Keratinocyte (primary cell): Measurements from ENCODE around the gene CDCA5. TPM values are rescaled to one million over a fixed set of nuclear protein-coding genes. Genes with fewer than 3 reads are reported as not detected.

Source experiments
- DNase-seq: peaks from one replicate; pipeline ENCODE4 v3.0.0-alpha.2; 2011; ENCODE audit warnings: low read depth, missing footprints, low spot score
- FAIRE-seq: peaks from 2 replicates; lab custom pipeline; 2011; peaks lifted over from hg19 to GRCh38; lab: Jason Lieb, UNC
- H2AFZ ChIP-seq: 2 replicates; pipeline ENCODE4 v1.6.0; 2012; ENCODE audit warnings: low read length, control low read depth, inconsistent platforms; ENCODE audit not compliant: control insufficient read depth
- H3K27ac ChIP-seq: 2 replicates; pipeline ENCODE4 v1.5.1; 2011; ENCODE audit warnings: low read length; ENCODE audit not compliant: control insufficient read depth, insufficient read depth
- H3K27me3 ChIP-seq: 3 replicates; pipeline ENCODE4 v1.6.0; 2011; ENCODE audit warnings: low read length; ENCODE audit not compliant: control insufficient read depth, insufficient read depth; ENCODE audit errors: extremely low read depth
- H3K36me3 ChIP-seq, 2 experiments: 2 replicates in 1 of 2; 3 replicates in 1 of 2; pipeline ENCODE4 v1.5.1; 2011; ENCODE audit warnings: low read length in 2 of 2, mild to moderate bottlenecking in 1 of 2; ENCODE audit not compliant: control insufficient read depth in 2 of 2, insufficient read depth in 2 of 2; ENCODE audit errors: extremely low read depth in 1 of 2
- H3K4me1 ChIP-seq: 3 replicates; pipeline ENCODE4 v1.5.1; 2011; ENCODE audit warnings: low read length; ENCODE audit not compliant: control insufficient read depth, insufficient read depth; ENCODE audit errors: extremely low read depth
- H3K4me2 ChIP-seq: 3 replicates; pipeline ENCODE4 v1.6.0; 2011; ENCODE audit warnings: low read depth, low read length; ENCODE audit not compliant: control insufficient read depth, insufficient read depth; ENCODE audit errors: extremely low read depth
- H3K4me3 ChIP-seq, 3 experiments: fragments of 200-600 bp in 1 of 3; sonication (generic) in 1 of 3; 2 replicates in 2 of 3; 3 replicates in 1 of 3; pipeline ENCODE4 v1.5.1; 2011 to 2016; ENCODE audit warnings: low read length in 3 of 3, mild to moderate bottlenecking in 3 of 3, control low read depth in 2 of 3, inconsistent platforms in 1 of 3, low read depth in 1 of 3, mixed read lengths in 1 of 3, mixed run types in 1 of 3, moderate library complexity in 1 of 3; ENCODE audit not compliant: control insufficient read depth in 2 of 3, insufficient read depth in 2 of 3; ENCODE audit errors: extremely low read depth in 1 of 3
- H3K79me2 ChIP-seq: 2 replicates; pipeline ENCODE4 v1.6.0; 2012; ENCODE audit warnings: low read length; ENCODE audit not compliant: control insufficient read depth, insufficient read depth
- H3K9ac ChIP-seq: 3 replicates; pipeline ENCODE4 v1.6.0; 2011; ENCODE audit warnings: low read length; ENCODE audit not compliant: control insufficient read depth, insufficient read depth; ENCODE audit errors: extremely low read depth
- H3K9me1 ChIP-seq: 3 replicates; pipeline ENCODE4 v1.6.0; 2011; ENCODE audit warnings: low read length; ENCODE audit not compliant: control insufficient read depth, insufficient read depth; ENCODE audit errors: extremely low read depth
- H3K9me3 ChIP-seq: 2 replicates; pipeline ENCODE4 v1.5.1; 2012; ENCODE audit warnings: low read depth, low read length; ENCODE audit not compliant: control insufficient read depth
- H4K20me1 ChIP-seq: 3 replicates; pipeline ENCODE4 v1.6.0; 2011; ENCODE audit warnings: low read length; ENCODE audit not compliant: control insufficient read depth, insufficient read depth; ENCODE audit errors: extremely low read depth
- EZH2 ChIP-seq: IDR thresholded peaks from one replicate; pipeline ENCODE4 v1.6.1; 2012; ENCODE audit warnings: inconsistent platforms, mild to moderate bottlenecking, low read length, moderate library complexity
- dilution Hi-C: fragments of 300-500 bp; cut with MboI; formaldehyde crosslinking; loops from one replicate; pipeline ENCODE4 v1.7.0; 2020; ENCODE audit warnings: low sequenced_read_pairs; ENCODE audit not compliant: extremely low pct_ligation_motif_present
- polyA plus RNA-seq, 5 experiments: library from polyadenylated mRNA; depleted of rRNA in 3 of 5; stranded (reverse) in 3 of 5; stranded (forward) in 1 of 5; unstranded in 1 of 5; fragments of >200 nt; gene quantifications; 1 replicate in 1 of 5; 2 replicates in 3 of 5; 3 replicates in 1 of 5; pipeline versions ENCODE4 v1.2.1 to v1.2.3, GENCODE V29; 2011 to 2012; ENCODE audit warnings: missing spikeins in 2 of 5, low read depth in 1 of 5, low replicate concordance in 1 of 5
- TF ChIP-seq, protein P1 (sequence below), 3 experiments: IDR thresholded peaks in 1 of 3; conservative IDR thresholded peaks in 1 of 3; optimal IDR thresholded peaks in 1 of 3; 2 replicates in 2 of 3; 3 replicates in 1 of 3; pipeline versions ENCODE3 to v1.5.1; 2011; ENCODE audit warnings: low read length in 3 of 3, mild to moderate bottlenecking in 3 of 3, moderate library complexity in 2 of 3, control low read depth in 1 of 3, inconsistent platforms in 1 of 3; ENCODE audit not compliant: insufficient read depth in 2 of 3; ENCODE audit errors: extremely low read depth in 1 of 3

The CDCA5 gene
- polyA plus RNA-seq, 1 donor (not counting 4 experiments of a cell fraction or from before 2014, with no cell fraction given): 8.0 TPM

DNA sequence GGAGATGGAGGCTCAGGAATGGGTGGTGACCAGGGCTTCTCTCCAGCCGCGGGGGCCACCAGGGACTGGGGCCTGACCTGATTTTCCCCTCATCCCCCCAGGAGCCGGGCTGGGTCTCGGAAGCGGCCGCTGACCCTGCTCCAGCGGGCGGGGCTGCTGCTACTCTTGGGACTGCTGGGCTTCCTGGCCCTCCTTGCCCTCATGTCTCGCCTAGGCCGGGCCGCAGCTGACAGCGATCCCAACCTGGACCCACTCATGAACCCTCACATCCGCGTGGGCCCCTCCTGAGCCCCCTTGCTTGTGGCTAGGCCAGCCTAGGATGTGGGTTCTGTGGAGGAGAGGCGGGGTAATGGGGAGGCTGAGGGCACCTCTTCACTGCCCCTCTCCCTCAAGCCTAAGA is 4.0 kb upstream of the CDCA5 start:
- FAIRE-seq (no peak), DNase-seq (no peak)
- H3K9ac ChIP-seq: no peak overlapping the region
- dilution Hi-C loops: no loop called here
- H3K9me3 ChIP-seq: no peaks in the 10 kb centered on the region
- TF ChIP-seq EZH2: no peak
- TF ChIP-seq, protein P1, sequence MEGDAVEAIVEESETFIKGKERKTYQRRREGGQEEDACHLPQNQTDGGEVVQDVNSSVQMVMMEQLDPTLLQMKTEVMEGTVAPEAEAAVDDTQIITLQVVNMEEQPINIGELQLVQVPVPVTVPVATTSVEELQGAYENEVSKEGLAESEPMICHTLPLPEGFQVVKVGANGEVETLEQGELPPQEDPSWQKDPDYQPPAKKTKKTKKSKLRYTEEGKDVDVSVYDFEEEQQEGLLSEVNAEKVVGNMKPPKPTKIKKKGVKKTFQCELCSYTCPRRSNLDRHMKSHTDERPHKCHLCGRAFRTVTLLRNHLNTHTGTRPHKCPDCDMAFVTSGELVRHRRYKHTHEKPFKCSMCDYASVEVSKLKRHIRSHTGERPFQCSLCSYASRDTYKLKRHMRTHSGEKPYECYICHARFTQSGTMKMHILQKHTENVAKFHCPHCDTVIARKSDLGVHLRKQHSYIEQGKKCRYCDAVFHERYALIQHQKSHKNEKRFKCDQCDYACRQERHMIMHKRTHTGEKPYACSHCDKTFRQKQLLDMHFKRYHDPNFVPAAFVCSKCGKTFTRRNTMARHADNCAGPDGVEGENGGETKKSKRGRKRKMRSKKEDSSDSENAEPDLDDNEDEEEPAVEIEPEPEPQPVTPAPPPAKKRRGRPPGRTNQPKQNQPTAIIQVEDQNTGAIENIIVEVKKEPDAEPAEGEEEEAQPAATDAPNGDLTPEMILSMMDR (optimal IDR thresholded peaks at IDR 0.05 in 1 of 3, IDR thresholded peaks at IDR 0.05 in 1 of 3, conservative IDR thresholded peaks at IDR 0.05 in 1 of 3; ENCODE audit: extremely low read depth in 1 of 3, insufficient read depth in 2 of 3, low read length in 3 of 3): no peak
- H3K27ac ChIP-seq: no peak overlapping the region
- peaks cover 12% of the 10 kb centered on the region for H3K4me1 ChIP-seq
- H3K4me2 ChIP-seq: no peak overlapping the region
- no peaks in the 10 kb centered on the region for H3K27me3 ChIP-seq
- no peak overlapping the region for H2AFZ ChIP-seq
- no peak overlapping the region for H3K4me3 ChIP-seq
- no peaks in the 10 kb centered on the region for H3K9me1 ChIP-seq
- no peaks in the 10 kb centered on the region for H4K20me1 ChIP-seq
- peaks cover 25% of the 10 kb centered on the region for H3K79me2 ChIP-seq
- H3K36me3 ChIP-seq: peaks cover 19 to 28% of the 10 kb centered on the region in 2 experiments

DNA sequence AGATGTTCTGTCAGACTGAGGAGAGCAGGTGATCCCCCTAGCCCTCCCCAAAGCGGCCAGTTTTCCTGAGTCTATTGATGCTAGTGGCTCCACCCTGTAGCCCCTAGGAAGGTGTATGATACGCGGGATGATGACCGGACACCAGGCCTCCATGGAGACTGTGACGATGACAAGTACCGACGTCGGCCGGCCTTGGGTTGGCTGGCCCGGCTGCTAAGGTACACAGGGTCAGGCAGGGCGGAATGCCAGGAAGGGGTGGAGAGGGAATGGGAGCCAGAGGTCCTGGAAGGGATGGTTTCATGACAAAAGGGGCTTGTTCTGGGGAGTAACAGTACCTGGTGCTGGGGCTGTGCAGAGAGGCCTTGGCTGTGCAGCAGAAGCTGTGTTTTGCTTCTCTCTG is 3.4 kb upstream of the CDCA5 start:
- H3K36me3 ChIP-seq: peaks cover 19 to 28% of the 10 kb centered on the region in 2 experiments
- dilution Hi-C loops: no loop called here

More for the DNA sequence above, 3.4 kb upstream of the CDCA5 start:
- Histone ChIP-seq H3K4me3 (no peak overlapping the region), H3K9ac (no peak overlapping the region), H2AFZ (no peak overlapping the region), H4K20me1 (no peaks in the 10 kb centered on the region), H3K4me1 (peaks cover 15% of the 10 kb centered on the region), H3K4me2 (no peak overlapping the region), H3K9me1 (no peaks in the 10 kb centered on the region), H3K27me3 (no peaks in the 10 kb centered on the region), H3K9me3 (no peaks in the 10 kb centered on the region), H3K27ac (no peak overlapping the region), H3K79me2 (peaks cover 29% of the 10 kb centered on the region)
- no peak for TF ChIP-seq EZH2
- TF ChIP-seq, protein P1 (optimal IDR thresholded peaks at IDR 0.05 in 1 of 3, IDR thresholded peaks at IDR 0.05 in 1 of 3, conservative IDR thresholded peaks at IDR 0.05 in 1 of 3; ENCODE audit: extremely low read depth in 1 of 3, insufficient read depth in 2 of 3, low read length in 3 of 3): no peak
- DNase-seq (no peak), FAIRE-seq (no peak)
